ENCODE data around the gene LRRC38.

GRCh38 chr1:13510499-13510898, 3.3 kb downstream of the LRRC38 start:
- TF ChIP-seq ELF4 (IDR thresholded peaks at IDR 0.05) = no peak
- TF ChIP-seq SUZ12 (IDR thresholded peaks at IDR 0.05) = no peak
- TF ChIP-seq FOXM1 (IDR thresholded peaks at IDR 0.05; ENCODE audit: borderline replicate concordance) = no peak
- no peak for TF ChIP-seq SP1 (IDR thresholded peaks at IDR 0.05)
- TF ChIP-seq FOXK2 (IDR thresholded peaks at IDR 0.05) = no peak
- TF ChIP-seq FOXA1 (IDR thresholded peaks at IDR 0.05) = no peak

All from HEK293T (cell line).